HG02571 (cell line): ENCODE data around the gene AP1G2.
A peak's percentile ranks its signal among the peaks of the same experiment; 100 is the strongest.
"Not testable (repeated sequence)": the region's sequence is repeated elsewhere in the genome, so short reads cannot be mapped to it uniquely, and the experiment has no call there.

ENCODE experiments used
- ATAC-seq: cut with Tn5 transposase; IDR thresholded peaks from one replicate; pipeline ENCODE4 v1.9.1; 2021; ENCODE audit warnings: mild to moderate bottlenecking, moderate library complexity; ENCODE audit not compliant: unreplicated experiment

Gene AP1G2

GRCh38 chr14:23600806-23601205 lies 33.2 kb upstream of the AP1G2 start:
- no peak for ATAC-seq

GRCh38 chr14:23600322-23600707 lies 32.7 kb upstream of the AP1G2 start:
- ATAC-seq: no peak

- ATAC-seq: not testable (repeated sequence)
These were observed 26.6 kb upstream of the AP1G2 start for GRCh38 chr14:23594191-23594590.

- ATAC-seq: no peak
These were observed 22.6 kb upstream of the AP1G2 start for GRCh38 chr14:23590198-23590597.

GRCh38 chr14:23589606-23590005 lies 22.0 kb upstream of the AP1G2 start:
- ATAC-seq: no peak

- ATAC-seq: peak; percentile 98
These were observed 21.4 kb upstream of the AP1G2 start for GRCh38 chr14:23588884-23589598.

GRCh38 chr14:23584527-23585203 lies 17.1 kb upstream of the AP1G2 start:
- ATAC-seq: not testable (repeated sequence)

GRCh38 chr14:23583761-23584526 lies 16.4 kb upstream of the AP1G2 start:
- ATAC-seq: not testable (repeated sequence)

- no peak for ATAC-seq
These were observed 15.5 kb upstream of the AP1G2 start for GRCh38 chr14:23582906-23583760.

- ATAC-seq: no peak
These were observed 13.3 kb upstream of the AP1G2 start for GRCh38 chr14:23580948-23581281.

- ATAC-seq: no peak
These were observed 12.7 kb upstream of the AP1G2 start for GRCh38 chr14:23580152-23580926.

GRCh38 chr14:23579739-23580138 lies 12.1 kb upstream of the AP1G2 start:
- no peak for ATAC-seq

GRCh38 chr14:23579311-23579630 lies 11.7 kb upstream of the AP1G2 start:
- no peak for ATAC-seq

GRCh38 chr14:23578560-23579310 lies 11.1 kb upstream of the AP1G2 start, which contains the start of gene JPH4:
Gene JPH4, minus strand, starts transcription at chr14:23578790. Its CDS starts 1,337 bp downstream, at chr14:23577453.
- no peak for ATAC-seq

GRCh38 chr14:23577710-23578392 lies 10.3 kb upstream of the AP1G2 start:
- ATAC-seq: no peak

GRCh38 chr14:23577004-23577681 lies 9.6 kb upstream of the AP1G2 start:
- ATAC-seq: no peak

GRCh38 chr14:23573384-23574015 lies 5.9 kb upstream of the AP1G2 start:
- no peak for ATAC-seq

- no peak for ATAC-seq
These were observed 5.2 kb upstream of the AP1G2 start for GRCh38 chr14:23572836-23573235.
